ENCODE measurements around the gene COG7.

COG7 gene

GRCh38 chr16:23497543-23497868, 44.5 kb upstream of the COG7 start:
- H3K4me3 ChIP-seq (ENCODE audit: low read depth, low read length), result no peak overlapping the region

GRCh38 chr16:23496821-23497542, 44.0 kb upstream of the COG7 start:
- TF ChIP-seq CTCF (IDR thresholded peaks at IDR 0.05; ENCODE audit: low read depth, low read length), result no peak
- no peak overlapping the region for H3K4me3 ChIP-seq (ENCODE audit: low read depth, low read length)

More at GRCh38 chr16:23497543-23497868, 44.5 kb upstream of the COG7 start:
- no peak for TF ChIP-seq CTCF (IDR thresholded peaks at IDR 0.05; ENCODE audit: low read depth, low read length)

- no peak for TF ChIP-seq CTCF (IDR thresholded peaks at IDR 0.05; ENCODE audit: low read depth, low read length)
- H3K4me3 ChIP-seq (ENCODE audit: low read depth, low read length), result no peak overlapping the region
Observed at GRCh38 chr16:23495671-23496070, 42.7 kb upstream of the COG7 start.

- no peak for TF ChIP-seq CTCF (IDR thresholded peaks at IDR 0.05; ENCODE audit: low read depth, low read length)
- H3K4me3 ChIP-seq (ENCODE audit: low read depth, low read length), result no peak overlapping the region
Observed at GRCh38 chr16:23494188-23494587, 41.2 kb upstream of the COG7 start.

GRCh38 chr16:23491490-23492391, 38.8 kb upstream of the COG7 start:
- no peak overlapping the region for H3K4me3 ChIP-seq (ENCODE audit: low read depth, low read length)
- no peak for TF ChIP-seq CTCF (IDR thresholded peaks at IDR 0.05; ENCODE audit: low read depth, low read length)

- TF ChIP-seq CTCF (IDR thresholded peaks at IDR 0.05; ENCODE audit: low read depth, low read length), result no peak
- no peak overlapping the region for H3K4me3 ChIP-seq (ENCODE audit: low read depth, low read length)
Observed at GRCh38 chr16:23486480-23486879, 33.5 kb upstream of the COG7 start.

- TF ChIP-seq CTCF (IDR thresholded peaks at IDR 0.05; ENCODE audit: low read depth, low read length), result no peak
- no peak overlapping the region for H3K4me3 ChIP-seq (ENCODE audit: low read depth, low read length)
Observed at GRCh38 chr16:23485841-23486240, 32.9 kb upstream of the COG7 start.

Measured in WI38 (cell line).